Natural killer cell (primary cell): ENCODE measurements around the gene SAA1. TPM values are rescaled to one million over a fixed set of nuclear protein-coding genes. Genes with fewer than 3 reads are reported as not detected.
"Not testable (repeated sequence)": the region's sequence is repeated elsewhere in the genome, so short reads cannot be mapped to it uniquely, and the experiment has no call there.

ENCODE experiments used
- ATAC-seq, 3 donors: fragments of 150-1000 bp in 2 of 3; fragments of 200-7000 bp in 1 of 3; cut with Tn5 transposase; 1 replicate in 1 of 3; 2 replicates in 2 of 3; pipeline ENCODE4 v1.10.0; 2021; ENCODE audit warnings: mild to moderate bottlenecking in 2 of 3, moderate library complexity in 2 of 3
- DNase-seq, 2 donors: peaks; one replicate each; pipeline versions ENCODE4 v3.0.0 to v3.0.0-alpha.2; 2013 to 2021; ENCODE audit warnings: mixed read lengths in 1 of 2
- H3K27ac ChIP-seq: one replicate; pipeline ENCODE4 v1.5.1; 2013; ENCODE audit warnings: mild to moderate bottlenecking, low read length
- H3K27me3 ChIP-seq: one replicate; pipeline ENCODE4 v1.6.1; 2013; ENCODE audit warnings: low read length; ENCODE audit not compliant: control insufficient read depth, insufficient read depth
- H3K36me3 ChIP-seq: one replicate; pipeline ENCODE4 v1.6.1; 2013; ENCODE audit warnings: low read length; ENCODE audit not compliant: control insufficient read depth, insufficient read depth
- H3K4me1 ChIP-seq: one replicate; pipeline ENCODE4 v1.6.1; 2013; ENCODE audit warnings: low read length; ENCODE audit not compliant: control insufficient read depth, insufficient read depth
- H3K4me3 ChIP-seq: one replicate; pipeline ENCODE4 v1.5.1; 2013; ENCODE audit warnings: low read length
- H3K9me3 ChIP-seq: one replicate; pipeline ENCODE4 v1.6.1; 2013; ENCODE audit warnings: low read length; ENCODE audit not compliant: control insufficient read depth, insufficient read depth
- H3K27ac Mint-ChIP-seq, 2 donors: one replicate each; pipeline ENCODE4 v1.8.0; 2022; ENCODE audit warnings: mild to moderate bottlenecking in 2 of 2, mixed read lengths in 2 of 2, moderate library complexity in 1 of 2
- H3K27me3 Mint-ChIP-seq, 2 donors: one replicate each; pipeline ENCODE4 v1.8.0; 2022; ENCODE audit warnings: low read depth in 2 of 2, mixed read lengths in 2 of 2
- H3K36me3 Mint-ChIP-seq: one replicate; pipeline ENCODE4 v1.8.0; 2022; ENCODE audit warnings: mixed read lengths
- H3K4me1 Mint-ChIP-seq, 2 donors: one replicate each; pipeline ENCODE4 v1.8.0; 2022; ENCODE audit warnings: mixed read lengths in 2 of 2
- H3K4me3 Mint-ChIP-seq: one replicate; pipeline ENCODE4 v1.8.0; 2022; ENCODE audit warnings: mild to moderate bottlenecking, moderate library complexity, mixed read lengths
- H3K9me3 Mint-ChIP-seq, 2 donors: one replicate each; pipeline ENCODE4 v1.8.0; 2022; ENCODE audit warnings: mixed read lengths in 2 of 2
- WGBS: methylation state at CpG from one replicate; pipeline ENCODE4 v1.1.7; 2013; ENCODE audit warnings: missing lambda C conversion rate; ENCODE audit not compliant: insufficient coverage; 5-methylcytosine and 5-hydroxymethylcytosine counted together
- intact Hi-C: fragments of 100-400 bp; cut with micrococcal nuclease; formaldehyde crosslinking; loops from one replicate; pipeline ENCODE4 v1.14.2; 2022
- total RNA-seq, 4 donors: library from RNA; stranded (reverse); fragments of 120-200 nt in 1 of 4; gene quantifications; one replicate each; pipeline versions ENCODE4 v1.2.3 to v1.2.4, GENCODE V29; 2013 to 2022
- TF ChIP-seq, protein P1 (sequence below): fragments of 200-600 bp; IDR thresholded peaks from one replicate; pipeline ENCODE4 v1.8.0; 2022; ENCODE audit warnings: antibody characterized with exemption

Gene SAA1
- total RNA-seq, 3 donors from 2014 or later (not counting 1 experiment from before 2014, with no cell fraction given) = not detected

DNA sequence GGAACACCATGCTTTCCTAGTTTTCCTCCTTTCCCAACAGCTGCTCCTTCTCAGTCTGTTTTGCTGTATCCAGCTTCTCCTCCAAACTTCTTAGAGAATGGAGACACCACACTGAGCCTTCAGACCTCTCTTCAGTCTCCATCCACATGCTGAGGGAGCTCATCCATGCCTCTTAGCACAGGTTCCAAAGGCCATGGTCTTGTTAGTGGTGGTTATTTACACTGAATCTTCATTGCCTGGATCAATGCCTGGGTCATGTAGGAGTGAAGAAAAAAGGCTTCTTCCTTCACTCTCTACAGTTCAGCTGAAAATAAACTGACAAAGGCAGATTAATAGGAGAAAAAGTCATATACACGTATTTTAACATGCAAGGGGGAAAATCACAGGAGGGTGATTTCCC, 26.4 kb upstream of the SAA1 start:
- no peak for ATAC-seq
- Histone ChIP-seq H3K4me1 (no peaks in the 10 kb centered on the region), H3K4me3 (no peak overlapping the region), H3K27ac (no peak overlapping the region), H3K27me3 (peaks cover 11% of the 10 kb centered on the region), H3K9me3 (no peaks in the 10 kb centered on the region), H3K36me3 (no peaks in the 10 kb centered on the region)
- H3K4me1 Mint-ChIP-seq = no peaks in the 10 kb centered on the region
- intact Hi-C loops = loop anchor here (10.0 kb wide), 1 partner anchor 265 kb away; no protein-coding TSS in a partner anchor
- DNase-seq = no peak
- peaks cover 30 to 64% of the 10 kb centered on the region in 2 donors for H3K27me3 Mint-ChIP-seq
- TF ChIP-seq, protein P1, sequence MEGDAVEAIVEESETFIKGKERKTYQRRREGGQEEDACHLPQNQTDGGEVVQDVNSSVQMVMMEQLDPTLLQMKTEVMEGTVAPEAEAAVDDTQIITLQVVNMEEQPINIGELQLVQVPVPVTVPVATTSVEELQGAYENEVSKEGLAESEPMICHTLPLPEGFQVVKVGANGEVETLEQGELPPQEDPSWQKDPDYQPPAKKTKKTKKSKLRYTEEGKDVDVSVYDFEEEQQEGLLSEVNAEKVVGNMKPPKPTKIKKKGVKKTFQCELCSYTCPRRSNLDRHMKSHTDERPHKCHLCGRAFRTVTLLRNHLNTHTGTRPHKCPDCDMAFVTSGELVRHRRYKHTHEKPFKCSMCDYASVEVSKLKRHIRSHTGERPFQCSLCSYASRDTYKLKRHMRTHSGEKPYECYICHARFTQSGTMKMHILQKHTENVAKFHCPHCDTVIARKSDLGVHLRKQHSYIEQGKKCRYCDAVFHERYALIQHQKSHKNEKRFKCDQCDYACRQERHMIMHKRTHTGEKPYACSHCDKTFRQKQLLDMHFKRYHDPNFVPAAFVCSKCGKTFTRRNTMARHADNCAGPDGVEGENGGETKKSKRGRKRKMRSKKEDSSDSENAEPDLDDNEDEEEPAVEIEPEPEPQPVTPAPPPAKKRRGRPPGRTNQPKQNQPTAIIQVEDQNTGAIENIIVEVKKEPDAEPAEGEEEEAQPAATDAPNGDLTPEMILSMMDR = no peak
- WGBS = 100% methylated on average over 1 of the region's 1 CpG
- no peak overlapping the region for H3K4me3 Mint-ChIP-seq
- H3K36me3 Mint-ChIP-seq = no peaks in the 10 kb centered on the region
- no peak overlapping the region for H3K27ac Mint-ChIP-seq
- no peaks in the 10 kb centered on the region for H3K9me3 Mint-ChIP-seq

DNA sequence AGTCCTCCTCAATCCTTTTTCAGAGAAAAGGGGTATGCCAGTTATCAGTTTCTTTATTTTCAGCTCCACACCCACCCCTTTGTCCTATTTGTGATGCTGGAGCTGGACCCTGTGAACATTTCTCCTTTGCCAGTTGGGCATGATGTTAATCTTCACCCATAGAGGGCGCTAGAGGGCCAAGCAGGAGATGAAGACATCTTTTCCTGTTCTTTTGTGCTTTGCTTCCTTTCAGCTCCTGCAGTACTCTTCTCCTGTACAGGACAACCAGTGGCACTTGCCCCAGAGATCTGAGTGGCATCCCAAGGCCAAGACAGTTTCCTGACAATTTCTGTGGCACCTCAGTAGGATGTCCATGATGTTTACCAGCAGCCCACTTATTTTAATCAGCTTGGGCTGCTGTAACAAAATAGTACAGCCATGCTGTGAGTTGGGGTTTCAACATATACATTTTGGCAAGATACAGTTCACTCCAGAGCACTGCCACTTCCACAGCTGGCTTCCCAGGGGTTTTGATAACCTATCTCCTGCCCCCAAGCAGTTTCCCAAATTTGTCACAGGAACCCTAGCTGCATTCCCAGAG, 22.2 kb upstream of the SAA1 start:
- Histone ChIP-seq H3K27ac (no peak overlapping the region), H3K27me3 (peaks cover 7% of the 10 kb centered on the region), H3K4me1 (no peaks in the 10 kb centered on the region), H3K9me3 (no peaks in the 10 kb centered on the region), H3K36me3 (no peaks in the 10 kb centered on the region), H3K4me3 (no peak overlapping the region)
- Mint-ChIP-seq H3K36me3 (no peaks in the 10 kb centered on the region), H3K4me1 (no peaks in the 10 kb centered on the region), H3K4me3 (no peak overlapping the region), H3K27me3 (peaks cover 22 to 33% of the 10 kb centered on the region in 2 donors), H3K9me3 (no peaks in the 10 kb centered on the region), H3K27ac (no peak overlapping the region)
- intact Hi-C loops = loop anchor here (1.0 to 10.0 kb wide), 3 partner anchors 261 to 521 kb away; no protein-coding TSS in a partner anchor
- ATAC-seq (peak; percentile 58 to 80 (median 76)), DNase-seq (peak; percentile 40 to 85)
- TF ChIP-seq, protein P1 = peak; percentile 90
- 0% methylated on average over 1 of the region's 1 CpG for WGBS

DNA sequence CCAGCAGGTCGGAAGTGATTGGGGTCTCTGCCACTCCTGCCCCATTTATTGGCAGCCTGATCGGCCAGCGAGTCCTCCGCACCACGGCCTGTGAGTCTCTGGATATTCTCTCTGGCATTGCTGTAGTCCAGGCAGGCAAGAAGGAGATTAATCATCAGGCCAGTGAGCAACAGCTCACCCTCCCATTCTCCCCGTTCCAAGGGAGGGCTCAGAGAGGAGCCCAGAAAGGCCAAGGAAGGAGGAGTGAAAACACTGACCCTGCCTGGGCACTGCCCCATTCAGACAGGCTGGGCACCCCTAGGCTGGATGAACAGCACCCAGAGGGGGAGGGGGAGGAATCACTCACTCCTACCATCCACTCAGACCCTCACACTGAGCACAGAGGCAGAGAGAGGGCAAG, 20.7 kb upstream of the SAA1 start:
- H3K27ac ChIP-seq = no peak overlapping the region
- H3K27ac Mint-ChIP-seq = no peak overlapping the region
- no peaks in the 10 kb centered on the region for H3K4me1 ChIP-seq
- no peaks in the 10 kb centered on the region for H3K9me3 Mint-ChIP-seq
- DNase-seq (no peak), ATAC-seq (no peak)
- TF ChIP-seq, protein P1 = no peak
- H3K4me3 Mint-ChIP-seq = no peak overlapping the region
- H3K4me1 Mint-ChIP-seq = no peaks in the 10 kb centered on the region
- H3K27me3 ChIP-seq = no peaks in the 10 kb centered on the region
- no peaks in the 10 kb centered on the region for H3K36me3 Mint-ChIP-seq
- no peaks in the 10 kb centered on the region for H3K9me3 ChIP-seq
- WGBS = 94% methylated on average over 6 of the region's 6 CpGs
- H3K4me3 ChIP-seq = no peak overlapping the region
- intact Hi-C loops = loop anchor here (10.0 kb wide), 1 partner anchor 259 kb away; no protein-coding TSS in a partner anchor
- H3K27me3 Mint-ChIP-seq = peaks cover 12 to 19% of the 10 kb centered on the region in 2 donors
- no peaks in the 10 kb centered on the region for H3K36me3 ChIP-seq

DNA sequence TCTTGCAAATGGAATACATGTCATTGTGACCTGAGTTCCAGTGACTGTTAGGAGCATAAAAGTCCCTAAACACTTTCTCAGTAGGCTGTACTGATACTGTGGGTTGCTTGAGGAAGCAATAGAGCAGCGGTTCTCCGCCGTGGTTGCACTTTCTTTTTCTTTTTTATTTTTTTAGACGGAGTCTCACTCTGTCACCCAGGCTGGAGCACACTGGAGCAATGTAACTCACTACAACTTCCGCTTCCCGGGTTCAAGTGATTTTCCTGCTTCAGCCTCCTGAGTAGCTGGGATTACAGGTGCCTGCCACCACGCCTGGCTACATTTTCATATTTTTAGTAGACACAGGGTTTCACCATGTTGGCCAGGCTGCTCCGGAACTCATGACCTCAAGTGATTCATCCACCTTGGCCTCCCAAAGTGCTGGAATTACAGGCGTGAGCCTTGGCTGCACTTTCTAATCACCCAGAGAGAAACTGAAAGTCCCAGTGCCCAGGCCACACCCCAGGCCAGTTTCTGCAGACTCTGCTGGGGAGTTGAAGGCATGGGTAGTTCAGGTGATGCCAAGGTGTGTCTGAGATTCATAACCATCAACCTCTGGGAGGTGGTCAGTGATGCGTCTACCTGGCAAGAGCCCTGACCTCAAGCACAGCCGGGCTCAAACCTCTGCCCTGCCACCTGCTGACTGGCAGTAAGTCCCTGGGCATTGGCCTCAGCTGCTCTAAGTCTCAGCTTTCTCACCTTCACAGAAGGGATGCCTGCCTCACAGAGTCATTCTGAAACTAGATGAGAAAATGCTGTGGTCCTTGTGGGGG, 19.5 kb upstream of the SAA1 start:
- H3K9me3 Mint-ChIP-seq, H3K4me1 ChIP-seq, H3K27me3 Mint-ChIP-seq, H3K27ac Mint-ChIP-seq, H3K36me3 Mint-ChIP-seq, H3K4me1 Mint-ChIP-seq, H3K27me3 ChIP-seq, H3K9me3 ChIP-seq, H3K36me3 ChIP-seq: not testable (repeated sequence)
- intact Hi-C loops = loop anchor here (10.0 kb wide), 1 partner anchor 258 kb away; no protein-coding TSS in a partner anchor
- DNase-seq (peak in 1 of 2 donors; percentile 56), ATAC-seq (peak; percentile 59 to 75 (median 69))
- Histone ChIP-seq H3K4me3 (peak overlapping the region; percentile 23), H3K27ac (peak overlapping the region; percentile 49)
- 51% methylated on average over 10 of the region's 11 CpGs for WGBS
- H3K4me3 Mint-ChIP-seq = peak overlapping the region; percentile 60

DNA sequence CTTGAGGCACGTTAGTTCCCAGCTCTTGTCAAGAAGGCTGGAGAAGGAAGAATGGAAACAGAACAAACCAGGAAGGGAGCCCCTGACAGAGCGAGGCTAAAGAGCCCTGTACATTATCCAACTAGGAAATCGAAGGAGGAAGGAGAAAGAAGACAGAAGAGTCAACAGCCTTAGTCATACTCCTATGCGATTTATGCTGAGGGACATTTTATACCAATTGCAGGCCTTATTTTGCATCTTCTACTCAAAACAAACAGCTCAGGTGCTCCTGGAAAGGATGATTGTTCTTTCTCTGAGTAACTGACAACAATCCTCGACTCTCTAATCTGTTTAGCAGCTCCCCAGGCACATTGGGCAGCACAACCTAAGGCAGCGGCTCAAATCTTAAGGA, 18.9 kb upstream of the SAA1 start:
- 88% methylated on average over 1 of the region's 6 CpGs for WGBS
- H3K27me3 Mint-ChIP-seq, H3K9me3 ChIP-seq, H3K36me3 Mint-ChIP-seq, H3K36me3 ChIP-seq, DNase-seq, ATAC-seq, H3K27me3 ChIP-seq, H3K4me1 ChIP-seq, H3K27ac Mint-ChIP-seq, H3K27ac ChIP-seq, H3K4me3 ChIP-seq, H3K9me3 Mint-ChIP-seq, H3K4me1 Mint-ChIP-seq: not testable (repeated sequence)
- peak overlapping the region; percentile 25 for H3K4me3 Mint-ChIP-seq
- intact Hi-C loops = loop anchor here (10.0 kb wide), 1 partner anchor 258 kb away; no protein-coding TSS in a partner anchor
